SK-N-SH (cell line): Measurements from ENCODE around the gene BNIP2. TPM values are rescaled to one million over a fixed set of nuclear protein-coding genes. Genes with fewer than 3 reads are reported as not detected.
"Not testable (repeated sequence)": the region's sequence is repeated elsewhere in the genome, so short reads cannot be mapped to it uniquely, and the experiment has no call there.

Experiments used
- CTCF ChIA-PET: fragments of 300-600, 350-600 bp; formaldehyde crosslinking; extraction: SDS; loops from one replicate; lab custom pipeline; 2021; lab: Yijun Ruan, JAX
- POLR2A ChIA-PET: fragments of 350-600 bp; sonication (Branson Sonifier 250); formaldehyde crosslinking; extraction: SDS; loops from one replicate; lab custom pipeline; 2020; ENCODE audit warnings: antibody characterized with exemption, inconsistent platforms; lab: Yijun Ruan, JAX
- DNase-seq: peaks from one replicate; pipeline ENCODE4 v3.0.0; 2012
- H2AFZ ChIP-seq: fragments of 200-600 bp; sonication (generic); 2 replicates; pipeline ENCODE4 v1.8.1; 2016; ENCODE audit warnings: antibody characterized with exemption, mild to moderate bottlenecking, low read depth
- H3F3A ChIP-seq: fragments of 200-600 bp; sonication (generic); replicated peaks from 2 replicates; pipeline ENCODE3; 2016; ENCODE audit warnings: antibody characterized with exemption, mild to moderate bottlenecking; ENCODE audit not compliant: insufficient read depth
- H3K27ac ChIP-seq, 2 experiments: fragments of 200-500 bp in 1 of 2; fragments of 200-600 bp in 1 of 2; sonication (Bioruptor generic) in 1 of 2; sonication (generic), shearing (Covaris generic) in 1 of 2; 2 replicates each; pipeline versions ENCODE4 v1.5.1 to v1.6.1; 2014 to 2016; ENCODE audit warnings: low read depth in 2 of 2, inconsistent platforms in 1 of 2, low read length in 1 of 2, mild to moderate bottlenecking in 1 of 2, mixed read lengths in 1 of 2
- H3K27me3 ChIP-seq: fragments of 200-600 bp; sonication (generic), shearing (Covaris generic); 2 replicates; pipeline ENCODE4 v1.6.1; 2016; ENCODE audit warnings: mixed run types; ENCODE audit not compliant: insufficient read depth
- H3K36me3 ChIP-seq, 2 experiments: fragments of 200-500 bp in 1 of 2; fragments of 200-600 bp in 1 of 2; sonication (Bioruptor generic) in 1 of 2; sonication (generic) in 1 of 2; replicated peaks in 1 of 2; 2 replicates each; pipeline versions ENCODE3 to v1.5.1; 2014 to 2016; ENCODE audit warnings: low read length in 1 of 2, mild to moderate bottlenecking in 1 of 2; ENCODE audit not compliant: insufficient read depth in 2 of 2, control insufficient read depth in 1 of 2
- H3K4me1 ChIP-seq, 2 experiments: fragments of 200-500 bp in 1 of 2; fragments of 200-600 bp in 1 of 2; sonication (Bioruptor generic) in 1 of 2; sonication (generic), shearing (Covaris generic) in 1 of 2; 2 replicates each; pipeline versions ENCODE4 v1.5.1 to v1.6.1; 2014 to 2016; ENCODE audit warnings: low read depth in 1 of 2, low read length in 1 of 2, mixed run types in 1 of 2; ENCODE audit not compliant: insufficient read depth in 2 of 2, control insufficient read depth in 1 of 2
- H3K4me2 ChIP-seq: fragments of 200-600 bp; sonication (generic), shearing (Covaris generic); 2 replicates; pipeline ENCODE4 v1.6.1; 2017; ENCODE audit warnings: mixed run types
- H3K4me3 ChIP-seq, 2 experiments: fragments of 200-500 bp in 1 of 2; fragments of 200-600 bp in 1 of 2; sonication (Bioruptor generic) in 1 of 2; sonication (generic), shearing (Covaris generic) in 1 of 2; 2 replicates each; pipeline versions ENCODE4 v1.5.1 to v1.8.1; 2014 to 2016; ENCODE audit warnings: low read depth in 2 of 2, inconsistent platforms in 1 of 2, low read length in 1 of 2, mild to moderate bottlenecking in 1 of 2, mixed read lengths in 1 of 2, moderate library complexity in 1 of 2
- H3K79me2 ChIP-seq: fragments of 200-600 bp; sonication (generic); 2 replicates; pipeline ENCODE4 v1.8.1; 2017; ENCODE audit warnings: mild to moderate bottlenecking; ENCODE audit not compliant: insufficient read depth
- H3K9ac ChIP-seq: fragments of 200-600 bp; sonication (generic); 2 replicates; pipeline ENCODE4 v1.6.1; 2017; ENCODE audit warnings: mixed run types
- H3K9me2 ChIP-seq: fragments of 200-600 bp; sonication (generic); 2 replicates; pipeline ENCODE4 v1.6.1; 2017; ENCODE audit warnings: mixed run types
- H3K9me3 ChIP-seq: fragments of 200-600 bp; sonication (generic); 2 replicates; pipeline ENCODE4 v1.6.1; 2017; ENCODE audit warnings: mixed run types, mild to moderate bottlenecking, moderate library complexity
- H4K20me1 ChIP-seq: fragments of 200-600 bp; sonication (generic); 2 replicates; pipeline ENCODE4 v1.6.1; 2017; ENCODE audit warnings: mild to moderate bottlenecking, mixed run types; ENCODE audit not compliant: insufficient read depth
- EZH2phosphoT487 ChIP-seq: fragments of 200-600 bp; sonication (generic); IDR thresholded peaks from 2 replicates; pipeline ENCODE4 v1.6.1; 2017; ENCODE audit warnings: low read depth, mixed run types, mild to moderate bottlenecking, antibody characterized with exemption, moderate library complexity, borderline replicate concordance
- FOXJ3 ChIP-seq: sonication (generic); formaldehyde crosslinking; IDR thresholded peaks from 2 replicates; pipeline ENCODE4 v1.5.1; 2020; ENCODE audit warnings: mild to moderate bottlenecking, missing genetic modification reagents
- NRF1 ChIP-seq: IDR thresholded peaks from 2 replicates; pipeline ENCODE4 v1.6.1; 2012; ENCODE audit warnings: low read depth, mild to moderate bottlenecking, low read length
- PBX3 ChIP-seq: IDR thresholded peaks from 2 replicates; pipeline ENCODE4; 2012
- SIN3A ChIP-seq: IDR thresholded peaks from 2 replicates; pipeline ENCODE4 v1.6.1; 2012; ENCODE audit warnings: low read depth, mild to moderate bottlenecking, low read length, moderate library complexity, borderline replicate concordance
- ZBTB33 ChIP-seq: IDR thresholded peaks from 2 replicates; pipeline ENCODE4 v1.4.0; 2012; ENCODE audit warnings: low read depth, borderline replicate concordance
- WGBS: methylation state at CpG from one replicate; pipeline ENCODE4 v1.1.6; 2017; ENCODE audit warnings: low lambda C conversion rate; 5-methylcytosine and 5-hydroxymethylcytosine counted together
- polyA plus RNA-seq, 3 experiments: library from polyadenylated mRNA; depleted of rRNA; stranded (reverse); fragments of >200 nt; gene quantifications; 2 replicates each; pipeline ENCODE4 v1.2.3, GENCODE V29; 2012

The BNIP2 gene
- polyA plus RNA-seq, 1 of the 3 experiments (the other 2 are of a cell fraction), result 67.7 TPM

GRCh38 chr15:59646277-59646676 lies 42.8 kb downstream of the BNIP2 start (continued):
- TF ChIP-seq SIN3A, result no peak

- H4K20me1 ChIP-seq, H3K9ac ChIP-seq, H3K27me3 ChIP-seq, H3K4me1 ChIP-seq, H2AFZ ChIP-seq, H3K4me3 ChIP-seq, H3K9me2 ChIP-seq, H3K9me3 ChIP-seq, H3K4me2 ChIP-seq, H3K27ac ChIP-seq, DNase-seq: not testable (repeated sequence)
- ChIA-PET CTCF (interaction anchor here (1.2 kb wide), 1 partner anchor 113 kb away, joined by 6 read pairs; no protein-coding TSS in a partner anchor), POLR2A (interaction anchor here (0.7 kb wide), 1 partner anchor 287 kb away, joined by 3 read pairs; no protein-coding TSS in a partner anchor)
- Histone ChIP-seq H3K36me3 (peaks cover 50 to 74% of the 10 kb centered on the region in 2 experiments), H3K79me2 (peaks cover 37% of the 10 kb centered on the region), H3F3A (peaks cover 18% of the 10 kb centered on the region)
- WGBS, result 96% methylated on average over 9 of the region's 9 CpGs
Observed at GRCh38 chr15:59645812-59646211, 43.3 kb downstream of the BNIP2 start.

- Histone ChIP-seq H3K4me1 (no peaks in the 10 kb centered on the region), H3K36me3 (peaks cover 49 to 72% of the 10 kb centered on the region in 2 experiments), H3K79me2 (peaks cover 37% of the 10 kb centered on the region), H4K20me1 (peaks cover 3% of the 10 kb centered on the region; the same call in 1 of the 2 replicates), H3K9ac (no peak overlapping the region), H3K9me3 (no peaks in the 10 kb centered on the region), H3F3A (peaks cover 16% of the 10 kb centered on the region), H3K4me2 (no peak overlapping the region), H3K9me2 (no peaks in the 10 kb centered on the region), H3K27ac (no peak overlapping the region), H3K4me3 (no peak overlapping the region), H3K27me3 (no peaks in the 10 kb centered on the region), H2AFZ (no peak overlapping the region)
- CTCF ChIA-PET, result interaction anchor here (0.9 to 1.1 kb wide), 2 partner anchors 9 to 116 kb away, joined by 3 to 4 read pairs; no protein-coding TSS in a partner anchor
- 91% methylated on average over 4 of the region's 4 CpGs for WGBS
- POLR2A ChIA-PET, result no interaction called here
- DNase-seq, result no peak
- no peak for TF ChIP-seq PBX3
- TF ChIP-seq FOXJ3 (CRISPR knock-in tag), result no peak
- TF ChIP-seq ZBTB33, result no peak
- no peak for TF ChIP-seq NRF1
- TF ChIP-seq SIN3A, result no peak
- no peak for TF ChIP-seq EZH2phosphoT487
Observed at GRCh38 chr15:59644756-59645155, 44.4 kb downstream of the BNIP2 start.
